GM12801 (cell line): ENCODE results near the gene PAM16.

Experiments
- CTCF ChIP-seq: IDR thresholded peaks from one replicate; pipeline ENCODE4 v1.5.1; 2011; ENCODE audit warnings: control low read depth; ENCODE audit not compliant: insufficient read length; ENCODE audit errors: extremely low read depth

The PAM16 gene

GRCh38 chr16:4330277-4330874, 20.7 kb downstream of the PAM16 start:
- no peak for TF ChIP-seq CTCF

- no peak for TF ChIP-seq CTCF
Observed at GRCh38 chr16:4328782-4329775, 22.0 kb downstream of the PAM16 start.

- TF ChIP-seq CTCF: no peak
Observed at GRCh38 chr16:4328046-4328781, 22.9 kb downstream of the PAM16 start.

- no peak for TF ChIP-seq CTCF
Observed at GRCh38 chr16:4327386-4328045, 23.6 kb downstream of the PAM16 start.

GRCh38 chr16:4325253-4325758, 25.8 kb downstream of the PAM16 start:
- no peak for TF ChIP-seq CTCF

- no peak for TF ChIP-seq CTCF
Observed at GRCh38 chr16:4324492-4325252, 26.4 kb downstream of the PAM16 start.
